ENCODE measurements around the gene PDAP1. TPM values are rescaled to one million over a fixed set of nuclear protein-coding genes. Genes with fewer than 3 reads are reported as not detected.

PDAP1 gene
- total RNA-seq, 1 experiment from 2014 or later: 147 TPM

- H3K27me3 ChIP-seq (ENCODE audit: control insufficient read depth, insufficient read depth, low read length): no peaks in the 10 kb centered on the region
- no peaks in the 10 kb centered on the region for H3K9me3 ChIP-seq (ENCODE audit: control insufficient read depth, insufficient read depth, low read depth, low read length)
- CTCF ChIA-PET: no interaction called here
- no peak overlapping the region for H3K27ac ChIP-seq (ENCODE audit: low read length)
- H3K4me3 ChIP-seq (ENCODE audit: low read depth in 2 of 2, low read length in 2 of 2): no peak overlapping the region
- ATAC-seq (no peak), DNase-seq (ENCODE audit: low read depth, low spot score) (no peak)
- peaks cover 20% of the 10 kb centered on the region for H3K36me3 ChIP-seq (ENCODE audit: control insufficient read depth, insufficient read depth, low read length)
- BruUV-seq (replicated peaks): no TSS peak
- intact Hi-C loops (cut with micrococcal nuclease; ENCODE audit: unreplicated experiment) (no loop called here), in situ Hi-C loops (cut with HindIII; ENCODE audit: low pct_unique_long_range_greater_than_20kb, low sequenced_read_pairs) (no loop called here)
- TF ChIP-seq SIN3A (IDR thresholded peaks at IDR 0.05; ENCODE audit: borderline replicate concordance, insufficient read depth, low read depth, low read length) (no peak), REST (IDR thresholded peaks at IDR 0.05; ENCODE audit: insufficient read depth in 1 of 2, low read depth in 2 of 2, low read length in 1 of 2) (no peak), POLR2AphosphoS5 (IDR thresholded peaks at IDR 0.05; ENCODE audit: low read depth, low read length) (no peak), TCF7L2 (IDR thresholded peaks at IDR 0.05; ENCODE audit: low read depth, low read length) (no peak), CTCF (IDR thresholded peaks at IDR 0.05) (no peak)
- POLR2A ChIA-PET: no interaction called here
- H3K4me1 ChIP-seq (ENCODE audit: control insufficient read depth, insufficient read depth, low read length): peaks cover 12% of the 10 kb centered on the region
These were observed 3.4 kb downstream of the PDAP1 start for GRCh38 chr7:99404977-99405320.

- BruUV-seq (replicated peaks): no TSS peak
- H3K27ac ChIP-seq (ENCODE audit: low read length): no peak overlapping the region
- peaks cover 12% of the 10 kb centered on the region for H3K4me1 ChIP-seq (ENCODE audit: control insufficient read depth, insufficient read depth, low read length)
- CTCF ChIA-PET: no interaction called here
- POLR2A ChIA-PET: no interaction called here
- in situ Hi-C loops (cut with HindIII; ENCODE audit: low pct_unique_long_range_greater_than_20kb, low sequenced_read_pairs): no loop called here
- no peak for TF ChIP-seq SIN3A (IDR thresholded peaks at IDR 0.05; ENCODE audit: borderline replicate concordance, insufficient read depth, low read depth, low read length)
- no peak for TF ChIP-seq POLR2AphosphoS5 (IDR thresholded peaks at IDR 0.05; ENCODE audit: low read depth, low read length)
- no peak for TF ChIP-seq REST (IDR thresholded peaks at IDR 0.05; ENCODE audit: insufficient read depth in 1 of 2, low read depth in 2 of 2, low read length in 1 of 2)
- no peak for TF ChIP-seq TCF7L2 (IDR thresholded peaks at IDR 0.05; ENCODE audit: low read depth, low read length)
- TF ChIP-seq CTCF (IDR thresholded peaks at IDR 0.05): no peak
- H3K27me3 ChIP-seq (ENCODE audit: control insufficient read depth, insufficient read depth, low read length): no peaks in the 10 kb centered on the region
- intact Hi-C loops (cut with micrococcal nuclease; ENCODE audit: unreplicated experiment): no loop called here
- H3K9me3 ChIP-seq (ENCODE audit: control insufficient read depth, insufficient read depth, low read depth, low read length): no peaks in the 10 kb centered on the region
- H3K36me3 ChIP-seq (ENCODE audit: control insufficient read depth, insufficient read depth, low read length): peaks cover 18% of the 10 kb centered on the region
- ATAC-seq: no peak
- no peak for DNase-seq (ENCODE audit: low read depth, low spot score)
- no peak overlapping the region for H3K4me3 ChIP-seq (ENCODE audit: low read depth in 2 of 2, low read length in 2 of 2)
These were observed 4.0 kb downstream of the PDAP1 start for GRCh38 chr7:99404235-99404976.
